AG08396 (cell line): Measurements from ENCODE around the gene ATP12A.

Experiments
- DNase-seq: peaks from one replicate; pipeline ENCODE4 v3.0.0; 2012; ENCODE audit warnings: low spot score, mixed read lengths

ATP12A gene

GRCh38 chr13:24680258-24680920, at the start of gene ATP12A:
ATP12A (plus strand) TSS chr13:24680408; CDS start chr13:24680744, 336 bp downstream.
- DNase-seq, result no peak

DNA sequence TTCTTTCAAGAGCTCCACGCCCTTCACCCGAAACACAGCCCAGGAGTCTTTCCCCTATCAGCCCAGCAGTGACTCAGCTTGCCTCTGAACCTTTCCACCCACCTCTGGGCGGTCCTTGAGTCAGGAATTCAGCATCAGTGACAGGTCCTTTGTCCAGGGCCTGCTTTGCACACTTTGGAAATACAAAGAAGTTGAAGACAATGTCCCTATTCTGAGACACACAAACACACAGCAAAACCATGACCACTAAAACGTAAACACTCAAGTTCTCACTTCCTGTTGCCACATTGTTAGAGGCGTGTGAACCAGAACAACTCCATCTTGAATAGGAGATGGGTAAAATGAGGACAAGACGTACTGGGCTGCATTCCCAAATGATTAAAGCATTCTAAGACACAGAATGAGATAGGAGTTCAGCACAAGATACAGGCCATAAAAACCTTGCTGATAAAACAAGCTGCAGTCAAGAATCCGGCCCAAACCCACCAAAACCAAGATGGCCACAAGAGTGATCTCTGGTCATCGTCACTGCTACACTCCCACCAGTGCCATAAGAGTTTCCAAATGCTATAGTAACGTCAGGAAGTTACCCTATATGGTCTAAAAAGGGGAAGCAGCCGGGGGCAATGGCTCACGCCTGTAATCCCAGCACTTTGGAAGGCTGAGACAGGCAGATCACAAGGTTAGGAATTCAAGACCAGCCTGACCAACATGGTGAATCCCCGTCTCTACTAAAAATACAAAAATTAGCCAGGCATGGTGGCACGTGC, 49.2 kb upstream of the ATP12A start:
- peak; percentile 32 for DNase-seq

DNA sequence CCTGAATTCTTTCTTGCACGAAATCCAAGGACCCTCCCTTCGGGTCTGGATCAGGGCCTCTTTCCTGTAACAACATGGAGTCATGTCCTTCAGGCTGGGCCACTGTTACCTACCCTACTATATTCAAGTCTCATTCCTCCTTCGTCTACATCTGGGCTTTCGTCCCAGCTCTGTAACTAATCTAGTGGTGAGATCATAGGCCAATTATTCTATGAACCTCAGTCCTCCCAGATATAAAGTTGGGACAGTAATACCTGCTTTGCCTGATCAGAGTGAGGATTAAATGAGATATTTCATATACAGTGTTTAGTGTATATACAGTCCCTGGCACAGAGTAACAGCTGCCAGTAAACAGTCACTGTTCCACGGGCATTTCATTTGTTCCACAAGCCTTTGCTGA, 48.3 kb upstream of the ATP12A start:
- DNase-seq, result no peak

- peak; percentile 32 for DNase-seq
Measured at GRCh38 chr13:24632382-24633121, 47.7 kb upstream of the ATP12A start.

DNA sequence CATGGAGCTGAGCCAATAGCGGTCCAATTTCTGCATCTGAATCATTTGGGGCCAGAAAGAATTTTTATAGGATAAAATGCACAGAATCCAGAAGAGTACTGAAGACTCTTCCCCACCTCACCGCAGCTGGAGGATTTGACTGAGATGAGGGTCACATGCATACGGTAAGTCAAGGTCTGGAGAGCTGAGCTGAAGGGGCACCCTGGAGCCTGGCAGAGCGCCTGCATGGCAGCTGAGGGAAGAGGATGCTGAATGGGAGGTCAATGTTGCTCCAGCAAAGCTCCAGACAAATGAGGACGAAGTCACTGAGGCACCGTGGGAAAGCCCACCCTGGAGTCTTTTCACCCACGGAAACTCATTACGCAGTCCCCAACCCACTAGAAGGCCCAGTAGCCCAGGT, 43.4 kb upstream of the ATP12A start:
- no peak for DNase-seq

DNA sequence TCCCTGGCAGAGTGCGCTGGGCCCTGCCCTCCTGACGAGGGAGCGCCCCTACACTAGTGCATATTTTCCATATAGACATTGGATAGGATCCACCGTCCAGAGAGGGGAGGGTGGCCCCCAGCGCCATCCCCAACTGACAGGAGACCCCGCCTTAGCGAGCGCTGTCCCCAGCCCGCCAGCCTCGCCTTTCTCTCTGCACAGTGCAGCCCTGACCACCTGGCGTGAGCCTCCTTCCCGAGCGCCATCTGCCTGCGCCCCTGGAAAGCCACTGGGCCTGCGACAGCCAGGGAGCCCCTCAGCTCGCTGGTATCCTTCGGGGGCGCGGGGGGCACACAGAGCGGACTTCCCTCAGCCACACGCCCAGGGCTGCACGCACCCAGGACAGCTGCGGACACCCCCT, 42.1 kb upstream of the ATP12A start:
- no peak for DNase-seq

- DNase-seq, result no peak
Measured at GRCh38 chr13:24640752-24641151, 39.5 kb upstream of the ATP12A start.

GRCh38 chr13:24642219-24642618, 38.0 kb upstream of the ATP12A start:
- no peak for DNase-seq

GRCh38 chr13:24644036-24644435, 36.2 kb upstream of the ATP12A start:
- no peak for DNase-seq

DNA sequence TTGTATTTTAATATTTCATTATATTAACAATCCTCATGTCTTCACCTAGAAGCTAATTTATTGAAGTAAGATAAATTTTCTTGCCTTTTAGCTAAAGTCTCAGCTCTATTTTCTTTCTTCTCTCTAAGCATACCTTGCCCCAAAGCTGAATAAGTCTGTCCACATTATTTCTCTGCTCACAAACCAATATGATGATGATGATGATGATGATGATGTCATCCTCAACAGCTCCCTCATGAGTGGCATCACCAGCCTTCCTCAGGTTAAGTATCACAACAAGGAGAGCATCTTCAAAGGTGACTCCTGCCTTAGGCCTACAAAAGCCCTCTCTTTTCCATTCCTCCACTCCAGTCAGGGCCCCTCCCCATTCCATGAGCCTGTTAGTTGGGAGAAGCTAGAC, 31.9 kb upstream of the ATP12A start:
- DNase-seq, result no peak

DNA sequence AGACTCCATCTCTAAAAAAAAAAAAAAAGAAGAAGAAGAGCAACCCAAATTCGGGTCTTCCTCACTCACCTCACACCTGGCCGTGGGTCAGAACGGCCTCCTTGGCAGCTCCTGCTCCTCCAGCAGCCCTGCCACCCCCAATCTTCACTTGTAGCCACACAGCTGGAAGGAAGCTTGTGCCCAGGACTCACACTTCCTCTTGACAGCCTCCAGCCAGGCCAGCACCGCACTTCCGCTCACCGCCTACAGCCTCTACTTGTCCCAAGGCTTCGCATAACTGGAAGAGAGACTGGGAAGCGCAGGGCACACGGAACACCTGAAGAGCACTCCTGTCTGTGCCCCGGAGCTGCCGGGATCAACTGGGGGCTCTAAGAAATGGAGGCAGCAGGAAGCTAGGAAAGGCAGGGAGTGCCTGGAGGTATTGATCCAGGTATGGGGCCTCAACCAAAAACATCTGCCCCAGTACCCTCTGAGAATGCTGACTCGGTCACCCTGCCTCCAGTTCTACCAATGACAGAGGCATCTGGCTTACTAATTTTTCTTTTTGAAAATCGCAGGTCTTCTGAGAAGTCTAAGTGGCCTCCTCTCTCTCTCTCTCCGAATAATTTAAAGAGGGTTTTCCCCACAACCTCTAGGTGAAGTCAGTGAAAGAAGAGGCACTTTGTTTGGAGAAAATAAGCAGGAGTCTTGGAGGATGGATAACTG, 31.1 kb upstream of the ATP12A start:
- DNase-seq, result no peak

DNA sequence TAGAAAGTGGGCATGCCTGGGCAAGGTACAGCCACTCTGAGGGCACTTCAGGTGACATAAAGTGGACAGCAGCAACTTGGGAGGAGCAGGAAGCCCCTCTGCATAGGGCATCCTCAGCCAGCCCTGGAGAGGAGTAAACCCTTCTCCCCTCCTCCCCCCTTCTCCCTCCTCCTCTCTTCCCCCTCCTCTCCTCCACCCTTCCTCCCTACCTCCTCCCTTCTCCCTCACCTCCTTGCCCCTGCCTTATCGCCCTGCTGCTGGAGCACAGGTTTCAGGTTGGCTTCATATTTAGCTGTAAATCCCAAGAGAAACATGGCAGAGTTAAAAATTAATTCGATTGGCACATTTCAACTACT, 30.5 kb upstream of the ATP12A start:
- no peak for DNase-seq

DNA sequence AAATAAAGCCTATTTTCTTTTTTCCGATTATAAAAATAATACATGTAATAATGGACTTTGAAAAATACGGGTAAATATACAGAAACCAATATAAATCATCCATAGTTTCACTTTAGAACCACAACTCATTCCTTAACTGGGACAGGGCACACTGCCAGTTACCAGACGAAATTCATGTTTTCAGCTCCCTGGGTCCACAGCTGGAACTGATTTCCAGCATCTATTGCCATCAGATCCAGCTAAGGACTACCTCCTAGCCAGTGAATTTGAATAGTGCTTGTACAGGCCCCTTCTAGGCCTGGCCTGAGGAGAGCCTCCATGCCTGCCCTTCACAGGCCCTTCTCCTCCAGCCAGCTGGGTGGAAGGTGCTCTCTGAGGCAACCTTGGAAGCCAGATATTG, 30.0 kb upstream of the ATP12A start:
- DNase-seq, result peak; percentile 57

- no peak for DNase-seq
Measured at GRCh38 chr13:24651718-24652345, 28.4 kb upstream of the ATP12A start.

- DNase-seq, result no peak
Measured at GRCh38 chr13:24652359-24652758, 27.8 kb upstream of the ATP12A start.

DNA sequence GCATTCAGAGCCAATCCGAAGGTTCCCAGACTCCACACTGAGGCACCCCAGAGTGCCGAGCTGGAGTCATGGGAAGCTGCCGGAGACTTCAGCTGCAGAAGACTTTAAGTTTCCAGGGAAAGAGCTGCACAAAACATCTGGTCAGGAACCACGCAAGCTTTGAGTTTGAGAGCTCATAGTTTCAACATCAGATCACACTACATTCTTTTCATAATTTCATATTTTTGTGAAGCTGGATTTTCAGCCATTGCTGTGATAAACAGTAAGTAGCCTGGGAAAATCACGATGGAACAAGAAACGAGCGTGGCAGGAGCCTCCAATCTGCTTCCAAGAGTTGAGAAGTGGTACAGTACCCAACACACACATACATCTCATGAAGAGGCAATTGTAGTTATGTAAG, 25.5 kb upstream of the ATP12A start:
- peak; percentile 46 for DNase-seq

DNA sequence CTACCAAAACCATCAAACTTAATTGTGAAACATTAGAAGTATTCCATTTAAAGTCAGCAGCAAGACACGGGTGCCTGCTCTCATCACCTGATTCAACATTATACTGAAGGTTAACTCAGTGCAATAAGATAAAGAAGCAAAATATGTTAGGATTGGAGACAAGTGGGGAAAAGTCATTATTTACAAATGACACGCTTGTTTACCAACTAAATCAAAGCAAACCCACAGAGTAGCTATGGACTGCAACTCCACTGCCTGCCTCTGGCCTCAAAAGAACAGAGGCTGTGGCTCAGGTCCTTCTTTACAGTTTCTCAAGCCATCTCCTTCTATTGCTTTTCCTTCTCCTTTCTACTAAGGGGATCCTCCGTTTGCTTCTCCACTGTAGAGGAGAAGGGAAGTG, 21.0 kb upstream of the ATP12A start:
- DNase-seq, result no peak

- DNase-seq, result no peak
Measured at GRCh38 chr13:24660023-24660741, 20.0 kb upstream of the ATP12A start.

DNA sequence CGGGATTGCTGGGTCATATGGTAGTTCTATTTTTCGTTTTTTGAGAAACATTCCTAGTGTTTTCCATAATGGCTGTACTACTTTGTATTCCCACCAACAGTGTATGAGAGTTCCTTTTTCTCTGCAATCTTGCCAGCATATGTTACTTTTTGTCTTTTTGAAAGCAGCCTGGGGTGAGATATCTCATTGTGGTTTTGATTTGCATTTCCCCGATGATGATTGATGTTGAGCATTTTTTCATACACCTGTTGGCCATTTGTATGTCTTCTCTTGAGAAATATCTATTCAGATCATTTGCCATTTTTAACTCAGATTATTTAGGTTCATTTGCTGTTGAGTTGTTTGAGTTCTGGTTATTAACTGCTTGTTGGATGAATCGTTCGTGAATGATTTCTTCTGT, 18.5 kb upstream of the ATP12A start:
- no peak for DNase-seq

DNA sequence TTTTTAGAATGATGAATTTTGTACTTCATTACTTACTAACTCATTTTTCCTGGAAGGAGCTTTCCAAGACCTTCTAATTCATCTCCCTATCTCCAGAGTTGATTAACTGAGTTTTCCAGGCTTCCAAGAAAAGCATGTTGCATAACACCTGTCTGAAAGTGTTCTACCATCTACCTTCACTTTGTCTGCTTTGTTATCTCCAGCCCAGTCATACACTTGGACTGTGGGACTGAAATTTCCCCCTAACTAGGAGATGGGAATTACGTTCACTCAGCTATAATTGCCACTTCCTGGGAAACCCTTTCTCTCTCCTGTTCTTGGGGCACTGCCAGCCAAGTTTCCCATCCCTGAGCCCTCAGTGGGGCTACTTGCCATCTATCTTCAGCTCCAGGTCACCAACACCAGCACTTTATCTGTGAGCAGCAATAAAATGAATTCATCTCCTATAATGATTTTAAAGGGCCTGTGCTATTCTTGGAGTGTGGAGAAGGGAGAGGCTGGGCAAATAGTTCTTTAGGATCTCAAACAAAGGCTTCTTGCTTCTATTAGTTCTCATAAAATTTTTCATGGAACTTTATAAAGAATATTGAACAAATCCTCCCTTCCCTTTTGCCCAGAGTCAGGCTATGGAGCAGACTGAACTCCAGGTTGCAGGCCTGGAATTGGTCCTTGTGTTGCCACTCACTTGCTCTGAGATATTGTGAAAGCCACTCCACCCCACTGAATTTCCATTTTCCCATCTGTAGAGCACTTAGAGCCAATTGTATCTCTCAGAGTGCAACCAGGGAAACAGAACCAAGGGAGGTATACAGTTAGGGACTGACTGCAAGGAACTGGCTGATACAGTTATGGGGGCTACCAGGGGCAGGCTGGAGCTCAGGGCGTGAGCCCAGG, 17.8 kb upstream of the ATP12A start:
- DNase-seq, result no peak

GRCh38 chr13:24663089-24663395, 17.2 kb upstream of the ATP12A start:
- DNase-seq, result no peak
